ENCODE measurements around the gene SLC12A9. TPM values are rescaled to one million over a fixed set of nuclear protein-coding genes. Genes with fewer than 3 reads are reported as not detected.

The SLC12A9 gene
- total and polyA plus RNA-seq, 2 of the 8 experiments (the other 6 are each of a cell fraction or from before 2014, with no cell fraction given), result 31.4 to 40.1 TPM

DNA sequence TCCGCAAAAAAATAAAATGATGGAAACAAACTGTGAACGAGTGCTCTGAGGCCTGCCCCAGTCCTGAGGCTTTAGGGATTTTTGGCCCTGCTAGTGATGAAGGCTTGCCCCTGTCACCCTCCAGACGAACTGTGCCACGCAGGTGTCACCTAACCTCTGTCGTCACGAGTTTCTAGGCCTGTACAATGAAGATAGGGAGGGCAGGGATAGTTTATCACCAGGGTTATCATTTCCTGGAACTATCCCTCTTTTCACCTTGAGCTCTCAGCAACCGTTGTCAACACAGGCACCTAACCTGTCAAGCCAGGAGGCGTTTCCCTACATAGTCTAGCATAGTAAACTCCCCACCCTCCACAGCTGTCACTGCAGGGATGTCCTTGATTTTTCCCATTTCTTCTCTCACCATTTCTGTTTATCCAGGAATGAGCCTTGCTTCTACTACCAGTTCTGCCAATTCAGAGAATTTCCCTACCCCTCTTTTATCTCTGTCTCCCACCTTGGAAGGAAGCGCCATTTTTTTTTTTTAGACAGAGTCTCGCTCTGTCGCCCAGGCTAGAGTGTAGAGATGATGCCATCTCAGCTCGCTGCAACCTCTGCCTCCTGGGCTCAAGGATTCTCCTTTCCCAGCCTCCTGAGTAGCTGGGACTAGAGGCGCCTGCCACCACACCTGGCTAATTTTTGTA, 45.4 kb downstream of the SLC12A9 start:
- Histone ChIP-seq H3K36me3 (ENCODE audit: control insufficient read depth in 2 of 4, insufficient read depth in 4 of 4, low read length in 3 of 4) (no peaks in the 10 kb centered on the region), H3K79me1 (ENCODE audit: low read depth, low read length) (no peaks in the 10 kb centered on the region), H2BK15ac (ENCODE audit: low read length) (peak overlapping the region; percentile 48; the same call in 1 of the 2 replicates), H3K4me3 (ENCODE audit: extremely low read depth in 1 of 4, insufficient read depth in 2 of 4, low read depth in 3 of 4, low read length in 4 of 4) (no peak overlapping the region), H3K9ac (replicated peaks in 1 of 4; ENCODE audit: extremely low read depth in 1 of 4, low read depth in 3 of 4, low read length in 3 of 4) (no peak overlapping the region), H2BK12ac (ENCODE audit: low read depth, low read length) (0 out of 2 replicates have a peak overlapping the region, but pooled peaks have one; percentile 43), H3K27me3 (replicated peaks in 1 of 4; ENCODE audit: control insufficient read depth in 3 of 4, extremely low read depth in 1 of 4, insufficient read depth in 3 of 4, low read length in 3 of 4) (peaks cover 15 to 35% (median 19%) of the 10 kb centered on the region in 4 experiments), H3K79me2 (ENCODE audit: control insufficient read depth in 1 of 2, insufficient read depth in 2 of 2, low read length in 2 of 2) (no peaks in the 10 kb centered on the region), H2AFZ (ENCODE audit: low read length) (no peak overlapping the region), H4K8ac (ENCODE audit: extremely low read depth, insufficient read depth, low read length) (no peak overlapping the region), H4K20me1 (replicated peaks in 1 of 2; ENCODE audit: control insufficient read depth in 1 of 2, insufficient read depth in 2 of 2, low read length in 2 of 2) (peaks cover 0 to 5% of the 10 kb centered on the region in 2 experiments), H3K9me3 (ENCODE audit: insufficient read depth in 2 of 2, low read depth in 1 of 2, low read length in 1 of 2) (no peaks in the 10 kb centered on the region), H2BK5ac (ENCODE audit: low read depth, low read length) (no peak overlapping the region), H2BK120ac (replicated peaks; ENCODE audit: low read depth, low read length) (no peak overlapping the region), H4K5ac (ENCODE audit: insufficient read length, low read depth, low read length) (no peak overlapping the region), H4K91ac (replicated peaks; ENCODE audit: insufficient read length, low read length) (no peak overlapping the region), H3K4me2 (ENCODE audit: insufficient read depth in 1 of 2, low read depth in 2 of 2, low read length in 2 of 2) (no peak overlapping the region), H3K4ac (replicated peaks; ENCODE audit: insufficient read length, low read depth, low read length) (peak overlapping the region; percentile 36), H3K23me2 (ENCODE audit: low read depth, low read length) (peaks cover 6% of the 10 kb centered on the region; the same call in 1 of the 2 replicates), H3K18ac (ENCODE audit: extremely low read depth, low read length) (no peak overlapping the region), H3K14ac (ENCODE audit: insufficient read length) (no peak overlapping the region), H3K27ac (ENCODE audit: low read depth, low read length) (no peak overlapping the region), H3K4me1 (replicated peaks in 1 of 4; ENCODE audit: control insufficient read depth in 3 of 4, insufficient read depth in 4 of 4, low read length in 3 of 4) (peaks cover 0 to 10% (median 6%) of the 10 kb centered on the region in 4 experiments; a peak in 6 of 7 replicates), H3K23ac (ENCODE audit: insufficient read length) (no peak overlapping the region), H3K56ac (replicated peaks; ENCODE audit: insufficient read length, low read depth, low read length) (no peak overlapping the region), H2BK20ac (ENCODE audit: low read length) (no peak overlapping the region), H2AK5ac (ENCODE audit: low read depth, low read length) (no peak overlapping the region; the same call in 1 of the 2 replicates)
- WGBS, 2 experiments (ENCODE audit: extremely low coverage in 1 of 2, insufficient coverage in 1 of 2, insufficient read length in 1 of 2, insufficient replicate concordance in 2 of 2, low coverage in 1 of 2, low lambda C conversion rate in 2 of 2, missing lambda C conversion rate in 1 of 2), result 92% methylated on average over 13 of the region's 13 CpGs; no CpG with 5 or more reads in 1 of the 2 experiments
- ChIA-PET CTCF (ENCODE audit: partially characterized antibody) (interaction anchor here (0.8 to 3.2 kb wide), 21 partner anchors 20 to 297 kb away, joined by 3 to 18 read pairs (median 4); partner anchors contain the start of gene MUC3A), POLR2A (ENCODE audit: partially characterized antibody) (interaction anchor here (1.5 kb wide), 1 partner anchor 23 kb away, joined by 3 read pairs; the partner anchor contains the start of gene SRRT)
- FAIRE-seq (no peak), DNase-seq (ENCODE audit: low read depth in 1 of 2, low spot score in 2 of 2) (no peak)
- no peak for TF ChIP-seq TAF1 (IDR thresholded peaks at IDR 0.05; ENCODE audit: low read depth, low read length)
- no peak for TF ChIP-seq BRCA1 (IDR thresholded peaks at IDR 0.05; ENCODE audit: low read depth, low read length)
- no peak for TF ChIP-seq SP2 (IDR thresholded peaks at IDR 0.05; ENCODE audit: low read length)
- TF ChIP-seq SIX5 (IDR thresholded peaks at IDR 0.05; ENCODE audit: low read depth, low read length), result no peak
- TF ChIP-seq RNF2 (IDR thresholded peaks at IDR 0.05; ENCODE audit: borderline replicate concordance, low read depth, low read length, missing control alignments, poor library complexity, severe bottlenecking), result no peak
- TF ChIP-seq SAP30 (IDR thresholded peaks at IDR 0.05; ENCODE audit: insufficient read depth, insufficient replicate concordance, low read length), result no peak
- no peak for TF ChIP-seq FOSL1 (IDR thresholded peaks at IDR 0.05; ENCODE audit: insufficient read depth, low read depth, low read length)
- TF ChIP-seq GTF2F1 (IDR thresholded peaks at IDR 0.05; ENCODE audit: borderline replicate concordance, low read depth, low read length), result no peak
- no peak for TF ChIP-seq SUZ12 (IDR thresholded peaks at IDR 0.05; ENCODE audit: low read length)
- no peak for TF ChIP-seq POU5F1 (IDR thresholded peaks at IDR 0.05; ENCODE audit: low read depth, low read length)
- TF ChIP-seq SIN3A (conservative IDR thresholded peaks at IDR 0.05 in 1 of 2, IDR thresholded peaks at IDR 0.05 in 1 of 2; ENCODE audit: low read depth in 1 of 2, low read length in 2 of 2), result no peak
- TF ChIP-seq CHD1 (IDR thresholded peaks at IDR 0.05; ENCODE audit: low read depth, low read length), result no peak
